Sigmoid colon (tissue), 4 donors: ENCODE data around the gene PSG5.

ENCODE experiments used
- POLR2A ChIP-seq, 2 donors: fragments of 450-650 bp; IDR thresholded peaks; one replicate each; pipeline ENCODE4 v1.6.1; 2016; ENCODE audit warnings: antibody characterized with exemption in 2 of 2, mild to moderate bottlenecking in 2 of 2, moderate library complexity in 2 of 2
- POLR2AphosphoS5 ChIP-seq, 4 donors: sonication (generic); formaldehyde crosslinking; IDR thresholded peaks; one replicate each; pipeline ENCODE4 v1.6.1; 2017; ENCODE audit warnings: antibody characterized with exemption in 4 of 4

- TF ChIP-seq POLR2A (IDR thresholded peaks at IDR 0.05) (no peak), POLR2AphosphoS5 (IDR thresholded peaks at IDR 0.05) (no peak)
These were observed 34.1 kb downstream of the PSG5 start for GRCh38 chr19:43152214-43152613.
